Neural crest cell (in vitro differentiated cells): ENCODE results near the gene MYPN. TPM values are rescaled to one million over a fixed set of nuclear protein-coding genes. Genes with fewer than 3 reads are reported as not detected.

Experiments
- DNase-seq: peaks from one replicate; pipeline ENCODE4 v3.0.0; 2021; ENCODE audit warnings: low read depth, mixed read lengths, low spot score
- H3K27ac Mint-ChIP-seq: one replicate; pipeline ENCODE4 v1.8.0; 2021; ENCODE audit warnings: mild to moderate bottlenecking, mixed read lengths; ENCODE audit not compliant: unreplicated experiment
- H3K27me3 Mint-ChIP-seq: 2 replicates; pipeline ENCODE4 v1.8.0; 2021; ENCODE audit warnings: low read depth, mild to moderate bottlenecking, mixed read lengths
- H3K36me3 Mint-ChIP-seq: 2 replicates; pipeline ENCODE4 v1.8.0; 2021; ENCODE audit warnings: low read depth, mild to moderate bottlenecking, mixed read lengths
- H3K4me1 Mint-ChIP-seq: 2 replicates; pipeline ENCODE4 v1.8.0; 2021; ENCODE audit warnings: mixed read lengths
- H3K4me3 Mint-ChIP-seq: one replicate; pipeline ENCODE4 v1.8.0; 2021; ENCODE audit warnings: mild to moderate bottlenecking, mixed read lengths
- H3K9me3 Mint-ChIP-seq: 2 replicates; pipeline ENCODE4 v1.8.0; 2021; ENCODE audit warnings: mixed read lengths
- CTCF ChIP-seq: fragments of 200-600 bp; sonication (generic); conservative IDR thresholded peaks from 2 replicates; pipeline ENCODE4 v1.5.0; 2021; ENCODE audit warnings: antibody characterized with exemption, mild to moderate bottlenecking
- total RNA-seq: library from RNA; stranded (reverse); gene quantifications from 2 replicates; pipeline ENCODE4 v1.2.1, GENCODE V29; 2021

The MYPN gene
- total RNA-seq, 1 donor from 2014 or later: not detected

GRCh38 chr10:68145705-68146104, 36.4 kb downstream of the MYPN start:
- DNase-seq: no peak
- no peak overlapping the region for H3K4me3 Mint-ChIP-seq
- no peaks in the 10 kb centered on the region for H3K36me3 Mint-ChIP-seq
- no peaks in the 10 kb centered on the region for H3K27me3 Mint-ChIP-seq
- no peak overlapping the region for H3K27ac Mint-ChIP-seq
- H3K4me1 Mint-ChIP-seq: peaks cover 6% of the 10 kb centered on the region
- TF ChIP-seq CTCF: no peak
- H3K9me3 Mint-ChIP-seq: no peaks in the 10 kb centered on the region

- H3K9me3 Mint-ChIP-seq: no peaks in the 10 kb centered on the region
- no peak overlapping the region for H3K4me3 Mint-ChIP-seq
- TF ChIP-seq CTCF: no peak
- H3K36me3 Mint-ChIP-seq: no peaks in the 10 kb centered on the region
- peaks cover 6% of the 10 kb centered on the region for H3K4me1 Mint-ChIP-seq
- no peak overlapping the region for H3K27ac Mint-ChIP-seq
- no peak for DNase-seq
- no peaks in the 10 kb centered on the region for H3K27me3 Mint-ChIP-seq
Observed at GRCh38 chr10:68146133-68146532, 36.8 kb downstream of the MYPN start.

GRCh38 chr10:68151453-68151852, 42.2 kb downstream of the MYPN start:
- Mint-ChIP-seq H3K4me1 (peaks cover 15% of the 10 kb centered on the region), H3K36me3 (no peaks in the 10 kb centered on the region), H3K9me3 (no peaks in the 10 kb centered on the region), H3K27me3 (no peaks in the 10 kb centered on the region), H3K27ac (no peak overlapping the region), H3K4me3 (no peak overlapping the region)
- TF ChIP-seq CTCF: no peak
- no peak for DNase-seq

GRCh38 chr10:68153473-68154210, 44.4 kb downstream of the MYPN start:
- TF ChIP-seq CTCF: no peak
- Mint-ChIP-seq H3K27ac (no peak overlapping the region), H3K4me1 (peaks cover 17% of the 10 kb centered on the region), H3K36me3 (no peaks in the 10 kb centered on the region), H3K9me3 (no peaks in the 10 kb centered on the region), H3K27me3 (no peaks in the 10 kb centered on the region), H3K4me3 (no peak overlapping the region)
- no peak for DNase-seq

- Mint-ChIP-seq H3K9me3 (no peaks in the 10 kb centered on the region), H3K36me3 (no peaks in the 10 kb centered on the region), H3K27me3 (no peaks in the 10 kb centered on the region), H3K4me1 (peaks cover 17% of the 10 kb centered on the region), H3K4me3 (no peak overlapping the region), H3K27ac (no peak overlapping the region)
- no peak for DNase-seq
- TF ChIP-seq CTCF: no peak
Observed at GRCh38 chr10:68154211-68154497, 44.9 kb downstream of the MYPN start.
